GM12878 (cell line): ENCODE measurements around the gene GRIK5. TPM values are rescaled to one million over a fixed set of nuclear protein-coding genes. Genes with fewer than 3 reads are reported as not detected.
A peak's percentile ranks its signal among the peaks of the same experiment; 100 is the strongest.

Source experiments
- ATAC-seq: fragments of 200-7000 bp; cut with Tn5 transposase; 3 replicates; pipeline ENCODE4 v1.9.1; 2020; ENCODE audit warnings: mild to moderate bottlenecking, moderate library complexity
- BruUV-seq: library from RNA; stranded (reverse); fragments of 400-500 nt; replicated peaks from 2 replicates; lab custom pipeline; 2021; lab: Mats Ljungman, UMichigan
- CTCF ChIA-PET: fragments of 300-600 bp; sonication (Branson Sonifier 250); formaldehyde crosslinking; extraction: SDS; loops from one replicate; lab custom pipeline; 2021; ENCODE audit warnings: inconsistent platforms; lab: Yijun Ruan, JAX
- POLR2A ChIA-PET: fragments of 350-600 bp; formaldehyde crosslinking; extraction: SDS; loops from one replicate; lab custom pipeline; 2021; ENCODE audit warnings: inconsistent platforms; lab: Charles Lee
- RAD21 ChIA-PET: fragments of 300-600 bp; sonication (Branson Sonifier 250); formaldehyde crosslinking; loops from one replicate; lab custom pipeline; 2023; ENCODE audit warnings: antibody characterized with exemption; ENCODE audit not compliant: unreplicated experiment; lab: Charles Lee
- SMC1A ChIA-PET: fragments of 300-600 bp; sonication (Branson Sonifier 250); formaldehyde crosslinking; loops from one replicate; lab custom pipeline; 2023; ENCODE audit not compliant: unreplicated experiment, uncharacterized antibody; lab: Charles Lee
- DNase-seq: peaks from one replicate; pipeline ENCODE4 v3.0.0-alpha.2; 2011; ENCODE audit warnings: low read depth, low spot score
- FAIRE-seq: peaks from 3 replicates; lab custom pipeline; 2011; peaks lifted over from hg19 to GRCh38; lab: Jason Lieb, UNC
- H2AFZ ChIP-seq: 2 replicates; pipeline ENCODE4 v1.6.0; 2011; ENCODE audit warnings: low read depth, low read length, control low read depth; ENCODE audit not compliant: control insufficient read depth
- H3K27ac ChIP-seq: 2 replicates; pipeline ENCODE4 v1.5.1; 2011; ENCODE audit warnings: control low read depth; ENCODE audit not compliant: control insufficient read depth, insufficient read depth
- H3K27me3 ChIP-seq, 2 experiments: replicated peaks in 1 of 2; 2 replicates each; pipeline versions ENCODE4 v1.6.0 to v1.6.1; 2011; ENCODE audit warnings: low read length in 1 of 2; ENCODE audit not compliant: control insufficient read depth in 2 of 2, insufficient read depth in 2 of 2
- H3K36me3 ChIP-seq, 2 experiments: 2 replicates each; pipeline ENCODE4 v1.5.1; 2011; ENCODE audit warnings: low read length in 1 of 2; ENCODE audit not compliant: control insufficient read depth in 2 of 2, insufficient read depth in 2 of 2
- H3K4me1 ChIP-seq: 2 replicates; pipeline ENCODE4 v1.6.1; 2011; ENCODE audit warnings: mild to moderate bottlenecking, low read length, moderate library complexity, mixed read lengths; ENCODE audit not compliant: control insufficient read depth, insufficient read depth
- H3K4me2 ChIP-seq: 2 replicates; pipeline ENCODE4 v1.6.0; 2011; ENCODE audit warnings: control low read depth; ENCODE audit not compliant: control insufficient read depth, insufficient read depth
- H3K4me3 ChIP-seq: fragments of 200-600 bp; sonication (generic); 2 replicates; pipeline ENCODE4 v1.5.1; 2016
- H3K79me2 ChIP-seq: 2 replicates; pipeline ENCODE4 v1.6.0; 2011; ENCODE audit warnings: low read length; ENCODE audit not compliant: control insufficient read depth, insufficient read depth
- H3K9ac ChIP-seq: 2 replicates; pipeline ENCODE4 v1.8.0; 2011; ENCODE audit warnings: low read length, control low read depth, mixed read lengths; ENCODE audit not compliant: control insufficient read depth, insufficient read depth
- H3K9me3 ChIP-seq: replicated peaks from 3 replicates; pipeline ENCODE4 v1.5.1; 2011; ENCODE audit warnings: mild to moderate bottlenecking, low read length; ENCODE audit not compliant: control insufficient read depth, insufficient read depth
- H4K20me1 ChIP-seq: 2 replicates; pipeline ENCODE4 v1.6.0; 2011; ENCODE audit not compliant: control insufficient read depth, insufficient read depth
- BACH1 ChIP-seq: fragments of 450-650 bp; IDR thresholded peaks from 2 replicates; pipeline ENCODE4 v1.6.1; 2017; ENCODE audit warnings: mild to moderate bottlenecking, borderline replicate concordance
- CEBPZ ChIP-seq: fragments of 150-350 bp; IDR thresholded peaks from 2 replicates; pipeline ENCODE4 v1.6.1; 2016; ENCODE audit warnings: low read depth, low read length
- HSF1 ChIP-seq: fragments of 150-350 bp; IDR thresholded peaks from 2 replicates; pipeline ENCODE4 v1.6.1; 2014; ENCODE audit warnings: mild to moderate bottlenecking, low read depth, low read length
- KLF5 ChIP-seq: fragments of 450-650 bp; IDR thresholded peaks from 2 replicates; pipeline ENCODE4 v1.6.1; 2014; ENCODE audit warnings: mild to moderate bottlenecking; ENCODE audit not compliant: partially characterized antibody
- MTA3 ChIP-seq: IDR thresholded peaks from 2 replicates; pipeline ENCODE4 v1.6.1; 2012; ENCODE audit warnings: low read length, inconsistent platforms, borderline replicate concordance
- TARDBP ChIP-seq: IDR thresholded peaks from 2 replicates; pipeline ENCODE4 v1.6.1; 2016; ENCODE audit warnings: borderline replicate concordance
- WGBS: methylation state at CpG from one replicate; pipeline ENCODE4 v1.1.6; 2016; ENCODE audit warnings: low lambda C conversion rate; ENCODE audit not compliant: insufficient replicate concordance, insufficient coverage; ENCODE audit errors: missing lambda C conversion rate; 5-methylcytosine and 5-hydroxymethylcytosine counted together
- in situ Hi-C: fragments of 300-500 bp; cut with MboI; formaldehyde crosslinking; loops from 9 replicates; pipeline ENCODE4 v1.14.3; 2018; ENCODE audit warnings: mixed read lengths
- intact Hi-C: fragments of 100-400 bp; cut with micrococcal nuclease; formaldehyde crosslinking; loops from one replicate; pipeline ENCODE4 v1.14.2; 2022; ENCODE audit not compliant: unreplicated experiment
- polyA plus RNA-seq, 11 experiments: library from polyadenylated mRNA; depleted of rRNA in 4 of 11; unstranded in 6 of 11; stranded (reverse) in 5 of 11; fragments of >200 nt; fragmentation: Nextera tagmentation in 4 of 11; fragmentation: Illumina TruSeq in 1 of 11; extraction: Ambion mirVana in 4 of 11; extraction: Trizol in 1 of 11; gene quantifications; 1 replicate in 1 of 11; 2 replicates in 10 of 11; pipeline versions ENCODE4 v1.2.1 to v1.2.3, GENCODE V29; 2011 to 2016; ENCODE audit warnings: inconsistent platforms in 2 of 11, missing spikeins in 2 of 11, low read depth in 1 of 11
- total RNA-seq, 4 experiments: library from RNA; depleted of rRNA in 3 of 4; stranded (reverse); fragments of >200 nt in 3 of 4; fragmentation: Illumina TruSeq in 1 of 4; extraction: Trizol in 1 of 4; gene quantifications; 2 replicates each; pipeline versions ENCODE4 v1.2.1 to v1.2.3, GENCODE V29; 2013 to 2021

The GRIK5 gene
- total and polyA plus RNA-seq, 10 of the 15 experiments (the other 5 are each of a cell fraction or from before 2014, with no cell fraction given) = 0.03 to 0.23 (median 0.07) TPM; not detected in 3

- Histone ChIP-seq H2AFZ (no peak overlapping the region), H3K27me3 (no peaks in the 10 kb centered on the region), H3K4me2 (no peak overlapping the region), H3K9me3 (no peaks in the 10 kb centered on the region), H3K36me3 (peaks cover 16 to 31% of the 10 kb centered on the region in 2 experiments), H3K4me1 (peaks cover 40% of the 10 kb centered on the region), H3K9ac (no peak overlapping the region), H3K79me2 (no peaks in the 10 kb centered on the region), H4K20me1 (no peaks in the 10 kb centered on the region), H3K4me3 (no peak overlapping the region), H3K27ac (no peak overlapping the region)
- CTCF ChIA-PET = no interaction called here
- POLR2A ChIA-PET = no interaction called here
- intact Hi-C loops = no loop called here
- WGBS = 85% methylated on average over 10 of the region's 10 CpGs
- ATAC-seq (0 out of 3 replicates have a peak, but pooled peaks have one; percentile 8), FAIRE-seq (no peak), DNase-seq (no peak)
- TF ChIP-seq HSF1 (no peak), BACH1 (no peak), CEBPZ (no peak), TARDBP (no peak), MTA3 (no peak), KLF5 (no peak)
- RAD21 ChIA-PET = no interaction called here
- BruUV-seq = no TSS peak
- SMC1A ChIA-PET = interaction anchor here (1.1 kb wide), 1 partner anchor 10 kb away, joined by 3 read pairs; no protein-coding TSS in a partner anchor
- in situ Hi-C loops = no loop called here
These were observed 21.7 kb upstream of the GRIK5 start for GRCh38 chr19:42091742-42092141.
